Right lobe of liver (tissue), 4 donors: ENCODE measurements around the gene ZC3H6.

Experiments used
- CTCF ChIP-seq, 4 donors: fragments of 200-600 bp in 3 of 4; fragments of 450-650 bp in 1 of 4; IDR thresholded peaks; one replicate each; pipeline versions ENCODE4 v1.5.1 to v1.8.0; 2016 to 2022; ENCODE audit warnings: antibody characterized with exemption in 4 of 4, mild to moderate bottlenecking in 2 of 4
- POLR2A ChIP-seq: fragments of 450-650 bp; IDR thresholded peaks from one replicate; pipeline ENCODE4 v1.6.1; 2017; ENCODE audit warnings: antibody characterized with exemption, mild to moderate bottlenecking
- donor health status: DM: no; HTN: no; CAD: no.
- donor health status: DM: no; HTN: no; CAD: no.
- donor health status: DM: no; HTN: yes; CAD: no.

- TF ChIP-seq CTCF (IDR thresholded peaks at IDR 0.05) = no peak
- peak; percentile 83 for TF ChIP-seq POLR2A
Observed at GRCh38 chr2:112275887-112276773, 733 bp downstream of the ZC3H6 start.
